Measurements from ENCODE around the gene RAD51AP2.
"Not testable (repeated sequence)": the region's sequence is repeated elsewhere in the genome, so short reads cannot be mapped to it uniquely, and the experiment has no call there.

RAD51AP2 gene

DNA sequence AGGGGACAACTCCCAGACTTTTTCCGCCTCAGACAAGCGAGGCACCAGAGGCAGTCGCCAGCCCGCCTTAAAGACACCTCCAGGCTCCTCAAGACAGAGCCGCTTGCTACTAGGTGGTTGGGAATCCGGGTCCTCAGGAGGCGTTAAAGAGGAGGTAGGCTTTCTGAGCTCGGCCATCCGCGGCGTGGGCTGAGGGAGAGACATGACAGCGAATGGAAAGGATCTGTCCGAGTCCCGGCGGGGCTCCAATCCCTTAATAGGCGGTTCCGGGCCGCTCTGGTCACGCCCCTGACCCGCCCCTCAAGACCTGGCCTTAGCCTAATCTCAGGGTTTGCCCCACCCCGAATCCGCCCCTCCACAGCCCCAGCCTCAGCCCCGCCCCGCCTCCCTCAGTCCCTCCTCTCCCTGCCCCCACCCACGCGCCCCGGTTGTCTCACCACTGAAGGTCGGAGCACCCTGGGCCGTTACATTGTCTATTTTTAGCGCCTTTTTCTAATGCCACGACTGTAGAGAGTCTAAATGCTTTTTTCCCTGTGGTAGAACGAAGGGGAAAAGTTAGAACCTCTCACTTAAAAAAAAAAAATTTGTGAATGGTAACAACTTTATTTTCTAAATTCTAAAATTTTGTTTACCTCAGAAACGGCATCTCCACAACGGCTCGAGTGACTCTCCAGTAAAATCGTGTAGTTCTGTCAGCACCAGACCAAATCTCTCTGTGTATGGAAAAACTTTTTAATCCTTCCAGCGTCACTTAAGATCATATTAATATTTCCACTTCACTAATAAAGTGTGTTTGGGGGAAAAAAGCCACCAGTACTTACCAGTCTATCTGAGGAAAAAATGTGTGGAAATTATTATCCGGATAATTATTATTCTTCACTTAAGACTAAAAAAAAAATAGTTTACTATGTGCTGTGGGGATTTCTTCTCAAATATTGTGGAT is at the start of gene RAD51AP2:
TSS of gene RAD51AP2 (minus strand) at position 229 of the 943 bp plus-strand sequence. CDS start at position 204, 25 bp downstream.
- peak; percentile 28 for DNase-seq (ENCODE audit: low read depth)

- DNase-seq (ENCODE audit: low read depth), result not testable (repeated sequence)
These were observed 47.5 kb upstream of the RAD51AP2 start for GRCh38 chr2:17565726-17566125.

DNA sequence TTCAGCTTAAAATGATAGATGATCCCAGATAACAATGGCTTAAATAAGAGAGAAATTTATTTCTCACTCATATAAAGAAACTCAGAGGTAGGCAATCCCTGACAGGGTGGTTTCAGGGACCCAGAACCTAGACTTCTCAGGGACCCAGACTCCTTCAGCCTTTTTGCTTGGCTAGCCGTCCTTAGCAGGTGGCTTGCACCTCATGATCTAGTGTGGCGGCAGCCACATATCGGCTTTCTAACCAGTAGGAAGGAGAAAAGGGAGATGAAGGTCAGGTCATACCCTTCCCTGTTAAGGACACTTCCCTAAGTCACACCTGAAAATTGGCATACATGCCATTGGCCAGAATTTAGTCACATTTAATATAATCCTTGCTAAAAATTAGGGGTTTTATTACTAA is 40.6 kb upstream of the RAD51AP2 start:
- DNase-seq (ENCODE audit: low read depth), result no peak

- DNase-seq (ENCODE audit: low read depth), result no peak
These were observed 39.8 kb upstream of the RAD51AP2 start for GRCh38 chr2:17558053-17558452.

GRCh38 chr2:17557596-17557995 is 39.4 kb upstream of the RAD51AP2 start:
- no peak for DNase-seq (ENCODE audit: low read depth)

GRCh38 chr2:17555150-17555549 is 36.9 kb upstream of the RAD51AP2 start:
- DNase-seq (ENCODE audit: low read depth), result no peak

- no peak for DNase-seq (ENCODE audit: low read depth)
These were observed 32.7 kb upstream of the RAD51AP2 start for GRCh38 chr2:17550907-17551306.

DNA sequence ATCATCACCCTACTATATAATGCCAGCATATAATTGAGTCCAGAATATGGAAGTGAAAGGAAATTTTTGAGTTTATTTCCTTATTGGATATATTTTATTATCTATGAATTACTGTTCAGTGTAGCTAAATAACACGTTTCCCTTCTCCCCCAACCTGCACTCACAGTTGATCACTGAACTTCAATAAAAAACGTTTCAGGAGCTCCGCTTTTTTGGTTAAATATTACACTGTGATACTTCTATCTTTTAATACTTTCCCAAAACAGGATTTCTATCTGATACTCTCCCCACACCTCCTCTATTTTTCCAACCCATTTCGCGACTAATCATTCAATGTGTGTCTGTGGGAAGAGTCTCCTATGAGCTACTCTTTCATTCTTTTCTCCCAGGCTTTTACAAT is 29.5 kb upstream of the RAD51AP2 start:
- no peak for DNase-seq (ENCODE audit: low read depth)

GRCh38 chr2:17547237-17547636 is 29.0 kb upstream of the RAD51AP2 start:
- no peak for DNase-seq (ENCODE audit: low read depth)

GRCh38 chr2:17545680-17546613 is 27.7 kb upstream of the RAD51AP2 start:
- DNase-seq (ENCODE audit: low read depth), result no peak

DNA sequence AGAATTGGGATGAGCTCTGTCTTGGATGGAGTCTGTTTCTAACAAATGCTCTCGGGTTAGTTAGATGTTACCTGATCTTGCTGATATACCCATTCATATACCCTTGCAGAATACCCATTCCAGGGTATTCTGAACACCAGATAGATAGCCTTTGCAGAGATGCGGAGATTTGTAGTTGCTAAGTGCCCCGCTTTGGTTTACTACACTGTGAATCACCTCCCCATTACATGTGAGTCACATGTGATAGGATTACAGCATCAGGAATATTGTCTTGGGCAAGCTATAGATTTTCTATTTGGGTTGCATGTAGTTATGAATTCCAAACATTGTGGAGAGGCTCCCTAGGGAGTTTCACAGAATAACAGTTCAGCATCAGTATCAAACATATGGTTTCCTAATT is 26.0 kb upstream of the RAD51AP2 start:
- no peak for DNase-seq (ENCODE audit: low read depth)

DNA sequence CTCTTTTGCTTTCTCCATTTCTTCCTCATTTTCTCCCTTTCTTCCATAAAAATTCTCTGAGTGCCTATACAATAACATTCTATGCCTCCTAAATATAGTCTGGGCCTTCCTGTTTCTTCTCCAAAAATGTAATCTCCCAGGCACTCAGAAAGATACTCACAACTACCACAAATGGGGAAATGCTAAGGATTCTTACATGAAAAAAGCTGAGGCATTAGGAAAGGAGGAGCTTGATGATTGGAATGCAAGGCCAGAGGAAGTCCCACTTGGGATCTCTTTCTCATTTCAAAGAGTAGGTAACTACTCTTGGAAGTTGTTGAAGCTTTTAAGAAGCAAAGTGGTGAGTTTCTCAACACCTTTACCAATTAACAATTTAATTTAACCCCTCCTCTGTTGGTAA is 25.6 kb upstream of the RAD51AP2 start:
- DNase-seq (ENCODE audit: low read depth), result no peak

DNA sequence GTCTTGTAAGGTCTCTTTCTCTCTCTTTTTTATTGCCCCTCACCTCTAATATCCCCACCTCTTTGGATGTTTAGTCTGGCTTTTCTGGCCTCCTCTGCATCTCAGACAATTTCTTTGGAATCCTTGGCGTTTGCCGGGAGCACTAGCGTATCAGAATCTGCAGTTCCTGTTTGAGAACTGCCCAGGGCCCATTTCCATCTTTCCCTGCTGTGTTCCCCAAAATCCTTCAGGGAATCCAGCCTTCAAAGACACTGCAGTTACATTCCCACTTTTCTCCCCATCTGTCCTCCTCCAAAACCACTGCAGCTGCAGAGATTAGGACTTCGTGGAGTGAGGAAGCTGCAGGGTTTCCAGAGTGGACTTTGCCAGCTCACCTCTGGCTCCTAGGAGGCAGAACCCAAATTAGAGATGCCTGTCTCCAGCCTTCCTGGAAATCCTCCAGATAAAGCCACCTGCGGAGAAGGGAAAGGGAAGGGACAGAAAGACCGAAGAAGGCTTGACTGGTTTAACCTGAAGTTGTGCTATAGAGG is 25.0 kb upstream of the RAD51AP2 start:
- no peak for DNase-seq (ENCODE audit: low read depth)

- no peak for DNase-seq (ENCODE audit: low read depth)
These were observed 24.2 kb upstream of the RAD51AP2 start for GRCh38 chr2:17542471-17542870.

DNA sequence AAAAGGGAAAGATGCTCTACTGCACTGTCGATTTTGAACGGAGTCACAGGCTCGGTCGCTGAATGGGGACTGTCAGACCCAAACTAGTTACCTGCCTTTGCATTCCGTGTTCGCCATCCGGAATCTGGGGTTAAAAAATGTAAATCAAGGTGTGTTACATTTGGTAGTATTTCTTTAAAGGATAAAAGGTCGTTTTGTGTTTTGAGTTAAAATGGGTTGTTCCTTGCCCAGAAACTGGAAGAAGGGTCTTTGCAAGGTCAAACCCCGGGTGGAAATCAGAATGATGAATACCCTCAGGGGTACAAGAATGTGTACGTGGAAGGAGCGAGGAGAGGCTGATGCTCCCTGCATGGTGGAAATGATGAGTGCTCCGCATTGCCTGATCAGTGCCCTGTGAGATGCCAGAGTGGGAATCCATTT is 23.3 kb upstream of the RAD51AP2 start:
- DNase-seq (ENCODE audit: low read depth), result no peak

GRCh38 chr2:17540813-17541530 is 22.7 kb upstream of the RAD51AP2 start:
- no peak for DNase-seq (ENCODE audit: low read depth)

- no peak for DNase-seq (ENCODE audit: low read depth)
These were observed 22.0 kb upstream of the RAD51AP2 start, which contains the start of gene VSNL1 for GRCh38 chr2:17540093-17540812. Gene VSNL1, plus strand, starts transcription at chr2:17540696. Its CDS starts 51,379 bp downstream, at chr2:17592075.

GRCh38 chr2:17539611-17540092 is 21.4 kb upstream of the RAD51AP2 start:
- no peak for DNase-seq (ENCODE audit: low read depth)

DNA sequence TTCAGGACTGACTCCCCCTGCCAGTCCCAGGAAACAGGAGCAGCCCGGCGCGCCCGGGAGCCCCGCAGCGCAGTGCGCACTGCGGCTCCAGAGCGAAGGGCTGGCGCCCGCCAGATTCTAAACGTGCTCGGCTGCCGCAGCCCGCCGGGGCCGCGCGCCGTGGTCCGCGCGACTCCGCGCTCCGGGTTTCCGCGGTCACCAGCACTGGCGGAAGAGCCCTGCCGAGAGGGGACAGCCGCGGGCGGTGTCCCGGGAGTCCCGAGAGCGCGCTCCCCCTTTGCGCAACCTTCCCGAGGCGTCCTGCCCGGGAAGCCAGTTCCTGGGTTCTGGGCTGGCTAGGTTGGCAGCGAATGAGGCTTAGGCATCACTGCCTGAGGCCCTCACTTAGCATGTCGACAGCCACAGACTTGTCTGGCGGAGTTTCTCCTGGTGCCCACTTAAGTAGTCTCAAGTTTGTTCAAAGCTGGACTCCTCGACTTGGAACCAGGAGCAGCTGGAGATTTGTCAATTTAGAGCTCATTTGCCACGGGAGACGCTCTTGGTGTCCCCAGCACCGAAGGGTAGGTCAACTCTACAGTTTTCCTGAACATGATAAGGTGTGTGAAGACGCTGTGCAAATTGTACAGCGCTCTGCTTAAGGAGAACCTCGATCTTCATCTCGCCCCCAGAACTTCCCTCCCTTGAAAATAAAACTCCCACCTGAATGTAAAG is 20.8 kb upstream of the RAD51AP2 start:
- no peak for DNase-seq (ENCODE audit: low read depth)
